NT2/D1 (cell line): ENCODE results near the gene PDSS2.
"Not testable (repeated sequence)": the region's sequence is repeated elsewhere in the genome, so short reads cannot be mapped to it uniquely, and the experiment has no call there.

Experiments
- DNase-seq: peaks from one replicate; pipeline ENCODE4 v3.0.0-alpha.2; 2011; ENCODE audit warnings: low read depth, low spot score
- H3K27me3 ChIP-seq: 2 replicates; pipeline ENCODE4 v1.6.0; 2011; ENCODE audit warnings: mild to moderate bottlenecking; ENCODE audit not compliant: insufficient read length, insufficient read depth
- H3K36me3 ChIP-seq: 2 replicates; pipeline ENCODE4 v1.6.1; 2011; ENCODE audit warnings: mild to moderate bottlenecking, low read length, mixed read lengths; ENCODE audit not compliant: insufficient read depth, insufficient read length
- H3K4me1 ChIP-seq: 2 replicates; pipeline ENCODE4 v1.5.1; 2011; ENCODE audit not compliant: insufficient read depth, insufficient read length
- H3K4me3 ChIP-seq: 2 replicates; pipeline ENCODE4 v1.5.1; 2011; ENCODE audit warnings: low read depth; ENCODE audit not compliant: insufficient read length
- H3K9ac ChIP-seq: 2 replicates; pipeline ENCODE4 v1.6.0; 2011; ENCODE audit warnings: low read depth; ENCODE audit not compliant: insufficient read length
- H3K9me3 ChIP-seq: 2 replicates; pipeline ENCODE4 v1.5.1; 2011; ENCODE audit warnings: mild to moderate bottlenecking, low read length; ENCODE audit not compliant: insufficient read depth
- SUZ12 ChIP-seq: IDR thresholded peaks from 2 replicates; pipeline ENCODE4 v1.6.1; 2011; ENCODE audit not compliant: insufficient read length, insufficient read depth; ENCODE audit errors: extremely low read depth
- YY1 ChIP-seq: IDR thresholded peaks from 2 replicates; pipeline ENCODE4 v1.6.1; 2011; ENCODE audit not compliant: insufficient read length, insufficient read depth
- ZNF274 ChIP-seq: IDR thresholded peaks from 2 replicates; pipeline ENCODE4 v1.6.1; 2011; ENCODE audit warnings: mild to moderate bottlenecking, low read depth, low read length

PDSS2 gene

GRCh38 chr6:107152638-107153430 is 306.5 kb downstream of the PDSS2 start:
- Histone ChIP-seq H3K27me3 (no peaks in the 10 kb centered on the region), H3K4me1 (peaks cover 5% of the 10 kb centered on the region), H3K9ac (no peak overlapping the region), H3K9me3 (no peaks in the 10 kb centered on the region), H3K4me3 (no peak overlapping the region), H3K36me3 (no peaks in the 10 kb centered on the region)
- TF ChIP-seq YY1 (no peak), SUZ12 (no peak), ZNF274 (no peak)
- DNase-seq, result no peak

GRCh38 chr6:107144666-107145065 is 314.7 kb downstream of the PDSS2 start:
- no peak for TF ChIP-seq ZNF274

GRCh38 chr6:107144014-107144413 is 315.4 kb downstream of the PDSS2 start:
- Histone ChIP-seq H3K9ac (no peak overlapping the region), H3K4me1 (no peaks in the 10 kb centered on the region), H3K36me3 (no peaks in the 10 kb centered on the region), H3K4me3 (no peak overlapping the region), H3K27me3 (no peaks in the 10 kb centered on the region), H3K9me3 (no peaks in the 10 kb centered on the region)
- DNase-seq, result no peak
- no peak for TF ChIP-seq ZNF274
- no peak for TF ChIP-seq YY1
- no peak for TF ChIP-seq SUZ12

More at GRCh38 chr6:107144666-107145065, 314.7 kb downstream of the PDSS2 start:
- Histone ChIP-seq H3K4me3 (no peak overlapping the region), H3K36me3 (no peaks in the 10 kb centered on the region), H3K27me3 (no peaks in the 10 kb centered on the region), H3K4me1 (no peaks in the 10 kb centered on the region), H3K9me3 (no peaks in the 10 kb centered on the region), H3K9ac (no peak overlapping the region)
- no peak for DNase-seq

GRCh38 chr6:107140581-107140980 is 318.8 kb downstream of the PDSS2 start:
- no peaks in the 10 kb centered on the region for H3K9me3 ChIP-seq
- H3K27me3 ChIP-seq, result no peaks in the 10 kb centered on the region
- no peak overlapping the region for H3K9ac ChIP-seq
- TF ChIP-seq ZNF274, result no peak
- no peak for TF ChIP-seq YY1
- TF ChIP-seq SUZ12, result no peak
- H3K4me1 ChIP-seq, result no peaks in the 10 kb centered on the region
- DNase-seq, result no peak
- H3K36me3 ChIP-seq, result no peaks in the 10 kb centered on the region
- no peak overlapping the region for H3K4me3 ChIP-seq

GRCh38 chr6:107136324-107136723 is 323.0 kb downstream of the PDSS2 start:
- not testable (repeated sequence) for H3K36me3 ChIP-seq, H3K4me1 ChIP-seq, H3K4me3 ChIP-seq

GRCh38 chr6:107135048-107135680 is 324.2 kb downstream of the PDSS2 start:
- H3K36me3 ChIP-seq, H3K4me1 ChIP-seq, H3K9ac ChIP-seq, H3K4me3 ChIP-seq, H3K9me3 ChIP-seq, DNase-seq, H3K27me3 ChIP-seq: not testable (repeated sequence)

More at GRCh38 chr6:107136324-107136723, 323.0 kb downstream of the PDSS2 start:
- not testable (repeated sequence) for H3K9me3 ChIP-seq, H3K9ac ChIP-seq, H3K27me3 ChIP-seq, DNase-seq

GRCh38 chr6:107132330-107132954 is 326.9 kb downstream of the PDSS2 start:
- TF ChIP-seq YY1, result no peak
- no peak for TF ChIP-seq ZNF274
- no peak for TF ChIP-seq SUZ12
- H3K9me3 ChIP-seq, result no peaks in the 10 kb centered on the region
- no peak overlapping the region for H3K9ac ChIP-seq
- no peak for DNase-seq
- H3K4me3 ChIP-seq, result no peak overlapping the region
- H3K36me3 ChIP-seq, result no peaks in the 10 kb centered on the region
- peaks cover 2% of the 10 kb centered on the region for H3K4me1 ChIP-seq
- H3K27me3 ChIP-seq, result no peaks in the 10 kb centered on the region
